H1 (cell line): ENCODE data around the gene SCRN3. TPM values are rescaled to one million over a fixed set of nuclear protein-coding genes. Genes with fewer than 3 reads are reported as not detected.

Source experiments
- ASH2L ChIP-seq: fragments of 200-600, 300-600 bp; sonication (generic); IDR thresholded peaks from one replicate; pipeline ENCODE4 v1.7.1; 2017; ENCODE audit warnings: low read length
- BACH1 ChIP-seq: IDR thresholded peaks from 2 replicates; pipeline ENCODE4 v1.6.1; 2012; ENCODE audit warnings: low read length, improper control_type of control experiment
- CHD2 ChIP-seq: IDR thresholded peaks from 2 replicates; pipeline ENCODE4 v1.6.1; 2012; ENCODE audit warnings: low read length, improper control_type of control experiment
- CTBP2 ChIP-seq: IDR thresholded peaks from 2 replicates; pipeline ENCODE4 v1.7.0; 2011; ENCODE audit warnings: borderline replicate concordance, mild to moderate bottlenecking, moderate library complexity, mixed read lengths, low read length; ENCODE audit not compliant: insufficient read depth, insufficient read length
- EGR1 ChIP-seq: IDR thresholded peaks from 2 replicates; pipeline ENCODE4 v1.6.1; 2011; ENCODE audit warnings: low read depth, low read length, borderline replicate concordance
- EP300 ChIP-seq, 2 experiments: IDR thresholded peaks; 1 replicate in 1 of 2; 2 replicates in 1 of 2; pipeline ENCODE4 v1.6.1; 2011 to 2012; ENCODE audit warnings: low read depth in 2 of 2, low read length in 2 of 2, mild to moderate bottlenecking in 2 of 2, borderline replicate concordance in 1 of 2, inconsistent platforms in 1 of 2, moderate library complexity in 1 of 2
- GABPA ChIP-seq: IDR thresholded peaks from 2 replicates; pipeline ENCODE4 v1.6.1; 2011; ENCODE audit warnings: mild to moderate bottlenecking, low read length, moderate library complexity, borderline replicate concordance; ENCODE audit not compliant: insufficient read depth
- HDAC6 ChIP-seq: IDR thresholded peaks from one replicate; pipeline ENCODE4 v1.7.1; 2012; ENCODE audit warnings: low read depth, mild to moderate bottlenecking, inconsistent platforms, low read length, moderate library complexity
- JUND ChIP-seq: IDR thresholded peaks from 2 replicates; pipeline ENCODE4 v1.6.1; 2011; ENCODE audit warnings: mild to moderate bottlenecking, improper control_type of control experiment, low read length
- NANOG ChIP-seq: IDR thresholded peaks from 2 replicates; pipeline ENCODE4 v1.6.1; 2011; ENCODE audit warnings: low read length, low read depth, mild to moderate bottlenecking, inconsistent platforms; ENCODE audit not compliant: insufficient read depth, poor library complexity, severe bottlenecking
- PHF8 ChIP-seq: fragments of 200-600 bp; sonication (generic); conservative IDR thresholded peaks from 2 replicates; pipeline ENCODE4 v1.7.1; 2012; ENCODE audit warnings: low read depth, mild to moderate bottlenecking, inconsistent platforms, low read length, moderate library complexity
- POLR2AphosphoS5 ChIP-seq: IDR thresholded peaks from 2 replicates; pipeline ENCODE4 v1.6.1; 2011; ENCODE audit warnings: low read depth, low read length
- RBBP5 ChIP-seq: IDR thresholded peaks from 2 replicates; pipeline ENCODE4 v1.7.1; 2012; ENCODE audit warnings: low read depth, mild to moderate bottlenecking, inconsistent platforms, low read length, moderate library complexity, borderline replicate concordance
- SAP30 ChIP-seq: fragments of 300-600 bp; sonication (generic); IDR thresholded peaks from 2 replicates; pipeline ENCODE4 v1.7.1; 2012; ENCODE audit warnings: low read length, moderate library complexity, mild to moderate bottlenecking, inconsistent platforms; ENCODE audit not compliant: insufficient read depth, insufficient replicate concordance
- SIN3A ChIP-seq, 2 experiments: IDR thresholded peaks in 1 of 2; conservative IDR thresholded peaks in 1 of 2; 2 replicates each; pipeline ENCODE4 v1.6.1; 2011 to 2012; ENCODE audit warnings: low read length in 2 of 2, improper control_type of control experiment in 1 of 2, low read depth in 1 of 2, mild to moderate bottlenecking in 1 of 2
- SIX5 ChIP-seq: IDR thresholded peaks from 2 replicates; pipeline ENCODE4 v1.6.1; 2011; ENCODE audit warnings: mild to moderate bottlenecking, low read depth, low read length
- SRF ChIP-seq: IDR thresholded peaks from 2 replicates; pipeline ENCODE4 v1.6.1; 2011; ENCODE audit warnings: mild to moderate bottlenecking, low read depth, low read length, moderate library complexity
- TAF1 ChIP-seq: IDR thresholded peaks from 2 replicates; pipeline ENCODE4 v1.6.1; 2011; ENCODE audit warnings: mild to moderate bottlenecking, low read depth, low read length
- TAF7 ChIP-seq: optimal IDR thresholded peaks from 2 replicates; pipeline ENCODE3; 2011; ENCODE audit warnings: low read depth, mild to moderate bottlenecking, inconsistent platforms, low read length, moderate library complexity, borderline replicate concordance
- TBP ChIP-seq: IDR thresholded peaks from 2 replicates; pipeline ENCODE4 v1.6.1; 2011; ENCODE audit warnings: low read depth, low read length, improper control_type of control experiment
- TCF12 ChIP-seq: IDR thresholded peaks from 2 replicates; pipeline ENCODE4 v1.6.1; 2011; ENCODE audit warnings: low read depth, mild to moderate bottlenecking, low read length
- TEAD4 ChIP-seq: IDR thresholded peaks from 2 replicates; pipeline ENCODE4 v1.6.1; 2012; ENCODE audit warnings: low read depth, low read length, inconsistent platforms, mixed read lengths
- polyA plus RNA-seq, 7 experiments: library from polyadenylated mRNA; depleted of rRNA in 3 of 7; stranded (reverse) in 5 of 7; unstranded in 2 of 7; fragments of >200 nt in 5 of 7; fragments of 200-250 nt in 2 of 7; gene quantifications; 1 replicate in 5 of 7; 2 replicates in 1 of 7; 4 replicates in 1 of 7; pipeline versions ENCODE4 v1.2.1 to v1.2.3, GENCODE V29; 2011 to 2013; ENCODE audit warnings: missing spikeins in 2 of 7, mixed read lengths in 2 of 7
- total RNA-seq: library from RNA; stranded (reverse); fragmentation: NEBNext Ultra II Directional; extraction: Animal tissue kit (Norgen Biotek cat#: 25700); gene quantifications from 2 replicates; pipeline ENCODE4 v1.2.1, GENCODE V29; 2021
- TF ChIP-seq, protein P1 (sequence below): IDR thresholded peaks from 2 replicates; pipeline ENCODE4 v1.6.1; 2011; ENCODE audit warnings: low read depth, mild to moderate bottlenecking, low read length; ENCODE audit not compliant: insufficient read depth

SCRN3 gene
- total and polyA plus RNA-seq, 2 of the 8 experiments (the other 6 are each of a cell fraction or from before 2014, with no cell fraction given): 7.4 to 7.8 TPM

- TF ChIP-seq BACH1 (no peak), TAF7 (peak; percentile 49), SIX5 (no peak; the same call in 1 of the 2 replicates), SIN3A (conservative IDR thresholded peaks at IDR 0.05 in 1 of 2, IDR thresholded peaks at IDR 0.05 in 1 of 2; ENCODE audit: low read depth in 1 of 2, low read length in 2 of 2) (peak; percentile 98), SAP30 (peak; percentile 89), TAF1 (peak; percentile 72), RBBP5 (peak; percentile 61; the same call in 1 of the 2 replicates), EP300 (IDR thresholded peaks at IDR 0.05; ENCODE audit: borderline replicate concordance in 1 of 2, low read depth in 2 of 2, low read length in 2 of 2) (peak in 1 of 2 experiments; percentile 83; a peak in 1 of 3 replicates), CHD2 (no peak; the same call in 1 of the 2 replicates), NANOG (no peak), POLR2AphosphoS5 (peak; percentile 55; the same call in 1 of the 2 replicates), EGR1 (peak; percentile 78; the same call in 1 of the 2 replicates), CTBP2 (peak; percentile 52), PHF8 (peak; percentile 74), ASH2L (peak; percentile 89), JUND (no peak), TBP (peak; percentile 28; the same call in 1 of the 2 replicates), GABPA (peak; percentile 92), TCF12 (0 out of 2 replicates have a peak, but pooled peaks have one; percentile 74), SRF (no peak), TEAD4 (peak; percentile 44; the same call in 1 of the 2 replicates), HDAC6 (no peak)
- TF ChIP-seq, protein P1, sequence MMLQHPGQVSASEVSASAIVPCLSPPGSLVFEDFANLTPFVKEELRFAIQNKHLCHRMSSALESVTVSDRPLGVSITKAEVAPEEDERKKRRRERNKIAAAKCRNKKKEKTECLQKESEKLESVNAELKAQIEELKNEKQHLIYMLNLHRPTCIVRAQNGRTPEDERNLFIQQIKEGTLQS: no peak
Measured at GRCh38 chr2:174395284-174395968, at the start of gene SCRN3 (continued).
